Transverse colon (tissue), 4 donors: ENCODE results near the gene RCAN1.

Experiments
- EP300 ChIP-seq: sonication (generic); formaldehyde crosslinking; IDR thresholded peaks from one replicate; pipeline ENCODE4 v1.6.1; 2017; ENCODE audit warnings: antibody characterized with exemption, low read depth
- POLR2A ChIP-seq: fragments of 450-650 bp; IDR thresholded peaks from one replicate; pipeline ENCODE4 v1.6.1; 2016; ENCODE audit warnings: antibody characterized with exemption, mild to moderate bottlenecking, moderate library complexity
- POLR2AphosphoS5 ChIP-seq, 3 donors: sonication (generic); formaldehyde crosslinking; IDR thresholded peaks; one replicate each; pipeline ENCODE4 v1.6.1; 2016; ENCODE audit warnings: antibody characterized with exemption in 3 of 3
- TF ChIP-seq, protein P1 (sequence below), 5 experiments: fragments of 200-600 bp in 3 of 5; fragments of 450-650 bp in 2 of 5; sonication (generic) in 3 of 5; IDR thresholded peaks; 1 replicate in 2 of 5; 2 replicates in 3 of 5; pipeline ENCODE4 v1.5.1; 2016 to 2017; ENCODE audit warnings: antibody characterized with exemption in 5 of 5, inconsistent platforms in 3 of 5, mild to moderate bottlenecking in 2 of 5, moderate library complexity in 1 of 5

DNA sequence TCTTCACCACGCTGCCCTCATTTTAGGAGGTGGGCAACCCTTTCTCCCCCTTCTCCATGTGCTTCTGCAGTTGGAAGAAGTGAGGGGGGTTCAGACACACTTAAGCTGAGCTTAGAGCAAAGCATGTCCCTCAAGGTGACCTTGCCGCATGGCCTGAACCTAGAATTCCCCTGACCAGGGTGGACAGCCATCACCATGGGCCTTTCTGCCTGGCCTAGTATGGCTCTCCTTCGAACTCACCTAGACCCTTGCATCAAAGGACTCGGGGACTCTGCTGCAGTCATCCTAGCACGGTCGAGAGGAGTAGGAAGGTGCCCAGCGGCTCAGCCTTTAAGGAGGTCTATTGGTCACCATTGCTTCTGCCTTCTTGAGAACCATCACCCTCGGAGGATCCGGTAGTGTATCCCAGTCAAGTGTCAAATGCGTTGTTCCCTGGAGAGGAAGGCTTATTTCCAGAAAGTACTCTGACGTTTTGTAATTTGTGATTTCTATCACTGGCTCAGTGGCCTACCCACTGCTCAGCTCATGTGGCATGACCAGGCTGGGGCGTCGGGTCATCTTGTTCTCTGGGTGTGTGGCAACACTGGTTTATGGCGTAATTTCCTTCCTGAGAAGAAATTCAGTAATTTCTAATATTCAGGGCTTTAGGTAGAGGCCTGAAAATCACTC, 103.0 kb downstream of the RCAN1 start, which contains the start of gene KCNE1:
- TF ChIP-seq, protein P1, sequence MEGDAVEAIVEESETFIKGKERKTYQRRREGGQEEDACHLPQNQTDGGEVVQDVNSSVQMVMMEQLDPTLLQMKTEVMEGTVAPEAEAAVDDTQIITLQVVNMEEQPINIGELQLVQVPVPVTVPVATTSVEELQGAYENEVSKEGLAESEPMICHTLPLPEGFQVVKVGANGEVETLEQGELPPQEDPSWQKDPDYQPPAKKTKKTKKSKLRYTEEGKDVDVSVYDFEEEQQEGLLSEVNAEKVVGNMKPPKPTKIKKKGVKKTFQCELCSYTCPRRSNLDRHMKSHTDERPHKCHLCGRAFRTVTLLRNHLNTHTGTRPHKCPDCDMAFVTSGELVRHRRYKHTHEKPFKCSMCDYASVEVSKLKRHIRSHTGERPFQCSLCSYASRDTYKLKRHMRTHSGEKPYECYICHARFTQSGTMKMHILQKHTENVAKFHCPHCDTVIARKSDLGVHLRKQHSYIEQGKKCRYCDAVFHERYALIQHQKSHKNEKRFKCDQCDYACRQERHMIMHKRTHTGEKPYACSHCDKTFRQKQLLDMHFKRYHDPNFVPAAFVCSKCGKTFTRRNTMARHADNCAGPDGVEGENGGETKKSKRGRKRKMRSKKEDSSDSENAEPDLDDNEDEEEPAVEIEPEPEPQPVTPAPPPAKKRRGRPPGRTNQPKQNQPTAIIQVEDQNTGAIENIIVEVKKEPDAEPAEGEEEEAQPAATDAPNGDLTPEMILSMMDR (IDR thresholded peaks at IDR 0.05), result no peak
- TF ChIP-seq POLR2A (peak; percentile 29), POLR2AphosphoS5 (IDR thresholded peaks at IDR 0.05) (peak in 2 of 3 donors; percentile 11 to 18), EP300 (no peak)
